Calu3 (cell line): ENCODE data around the gene NELFA. TPM values are rescaled to one million over a fixed set of nuclear protein-coding genes. Genes with fewer than 3 reads are reported as not detected.

Experiments used
- BruUV-seq: library from RNA; stranded (reverse); fragments of 400-500 nt; replicated peaks from 2 replicates; lab custom pipeline; 2021; lab: Mats Ljungman, UMichigan
- CTCF ChIA-PET: fragments of 300-600 bp; sonication (Branson Sonifier 250); formaldehyde crosslinking; loops from one replicate; lab custom pipeline; 2022; ENCODE audit warnings: antibody characterized with exemption; lab: Charles Lee
- DNase-seq: peaks from one replicate; pipeline ENCODE4 v3.0.0; 2022
- H3K27ac Mint-ChIP-seq: one replicate; pipeline ENCODE4 v1.8.0; 2022; ENCODE audit warnings: mixed read lengths; ENCODE audit not compliant: unreplicated experiment
- H3K27me3 Mint-ChIP-seq: one replicate; pipeline ENCODE4 v1.8.0; 2022; ENCODE audit warnings: mixed read lengths; ENCODE audit not compliant: unreplicated experiment
- H3K36me3 Mint-ChIP-seq: one replicate; pipeline ENCODE4 v1.8.0; 2022; ENCODE audit warnings: mild to moderate bottlenecking, moderate library complexity, mixed read lengths; ENCODE audit not compliant: insufficient read depth, unreplicated experiment
- H3K4me1 Mint-ChIP-seq: one replicate; pipeline ENCODE4 v1.8.0; 2022; ENCODE audit warnings: mild to moderate bottlenecking, low read depth, mixed read lengths; ENCODE audit not compliant: unreplicated experiment
- H3K4me3 Mint-ChIP-seq: one replicate; pipeline ENCODE4 v1.8.0; 2022; ENCODE audit warnings: mild to moderate bottlenecking, low read depth, moderate library complexity, mixed read lengths; ENCODE audit not compliant: unreplicated experiment
- H3K9me3 Mint-ChIP-seq: one replicate; pipeline ENCODE4 v1.8.0; 2022; ENCODE audit warnings: low read depth, mixed read lengths; ENCODE audit not compliant: unreplicated experiment
- intact Hi-C: fragments of 100-400 bp; cut with micrococcal nuclease; formaldehyde crosslinking; loops from one replicate; pipeline ENCODE4 v1.10.0; 2022; ENCODE audit not compliant: unreplicated experiment
- total RNA-seq: library from RNA; stranded (reverse); gene quantifications from 2 replicates; pipeline ENCODE4 v1.2.3, GENCODE V29; 2022
- TF ChIP-seq, protein P1 (sequence below): fragments of 200-600 bp; IDR thresholded peaks from one replicate; pipeline ENCODE4 v1.8.0; 2022; ENCODE audit warnings: antibody characterized with exemption; ENCODE audit not compliant: unreplicated experiment

Gene NELFA
- total RNA-seq, 1 experiment from 2014 or later = 29.9 TPM

GRCh38 chr4:2044119-2044485 lies 35.3 kb upstream of the NELFA start:
- Mint-ChIP-seq H3K9me3 (no peaks in the 10 kb centered on the region), H3K27me3 (no peaks in the 10 kb centered on the region), H3K36me3 (peaks cover 24% of the 10 kb centered on the region), H3K4me3 (no peak overlapping the region), H3K27ac (no peak overlapping the region), H3K4me1 (no peaks in the 10 kb centered on the region)
- CTCF ChIA-PET = no interaction called here
- no TSS peak for BruUV-seq
- DNase-seq = no peak
- intact Hi-C loops = no loop called here
- TF ChIP-seq, protein P1, sequence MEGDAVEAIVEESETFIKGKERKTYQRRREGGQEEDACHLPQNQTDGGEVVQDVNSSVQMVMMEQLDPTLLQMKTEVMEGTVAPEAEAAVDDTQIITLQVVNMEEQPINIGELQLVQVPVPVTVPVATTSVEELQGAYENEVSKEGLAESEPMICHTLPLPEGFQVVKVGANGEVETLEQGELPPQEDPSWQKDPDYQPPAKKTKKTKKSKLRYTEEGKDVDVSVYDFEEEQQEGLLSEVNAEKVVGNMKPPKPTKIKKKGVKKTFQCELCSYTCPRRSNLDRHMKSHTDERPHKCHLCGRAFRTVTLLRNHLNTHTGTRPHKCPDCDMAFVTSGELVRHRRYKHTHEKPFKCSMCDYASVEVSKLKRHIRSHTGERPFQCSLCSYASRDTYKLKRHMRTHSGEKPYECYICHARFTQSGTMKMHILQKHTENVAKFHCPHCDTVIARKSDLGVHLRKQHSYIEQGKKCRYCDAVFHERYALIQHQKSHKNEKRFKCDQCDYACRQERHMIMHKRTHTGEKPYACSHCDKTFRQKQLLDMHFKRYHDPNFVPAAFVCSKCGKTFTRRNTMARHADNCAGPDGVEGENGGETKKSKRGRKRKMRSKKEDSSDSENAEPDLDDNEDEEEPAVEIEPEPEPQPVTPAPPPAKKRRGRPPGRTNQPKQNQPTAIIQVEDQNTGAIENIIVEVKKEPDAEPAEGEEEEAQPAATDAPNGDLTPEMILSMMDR = no peak

DNA sequence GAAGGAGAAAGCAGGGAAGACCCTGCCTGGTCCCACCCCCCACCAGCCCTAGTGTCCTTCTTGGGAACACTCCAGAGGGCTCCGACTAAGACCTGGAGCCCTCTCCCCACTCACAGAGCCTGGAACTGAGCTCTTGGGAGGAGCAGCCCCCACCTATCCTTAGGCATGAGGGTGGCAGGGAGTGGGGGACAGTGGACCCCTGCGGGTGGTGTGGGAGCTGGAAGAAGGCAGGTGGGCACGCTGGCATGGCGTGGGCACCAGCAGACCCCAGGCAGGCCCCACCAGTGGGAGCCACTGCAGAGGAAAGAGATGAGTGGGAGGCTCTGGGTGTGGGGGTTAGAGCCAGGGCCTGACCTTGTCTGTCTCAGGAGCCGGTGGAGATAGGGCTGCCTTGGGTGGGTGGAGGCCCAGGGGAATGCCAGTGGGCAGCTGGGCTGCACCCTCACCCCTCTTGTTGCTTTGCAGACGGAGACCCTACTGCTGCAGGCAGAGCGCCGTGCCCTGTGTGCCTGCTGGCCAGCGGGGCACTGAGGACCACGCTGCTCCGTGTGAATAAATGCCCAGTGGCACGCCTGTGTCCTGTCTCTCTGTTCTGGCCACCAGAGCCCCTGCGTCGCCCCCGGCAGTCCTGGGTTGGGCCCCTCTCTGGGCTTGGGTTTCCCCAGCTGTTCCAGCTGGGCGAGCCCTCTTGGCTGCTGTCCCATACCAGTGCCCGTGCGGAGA lies 34.8 kb upstream of the NELFA start:
- Mint-ChIP-seq H3K27me3 (no peaks in the 10 kb centered on the region), H3K9me3 (no peaks in the 10 kb centered on the region), H3K36me3 (peaks cover 24% of the 10 kb centered on the region), H3K4me1 (no peaks in the 10 kb centered on the region), H3K27ac (no peak overlapping the region), H3K4me3 (no peak overlapping the region)
- CTCF ChIA-PET = no interaction called here
- no peak for DNase-seq
- intact Hi-C loops = no loop called here
- TF ChIP-seq, protein P1 = no peak
- no TSS peak for BruUV-seq

GRCh38 chr4:2042947-2043395 lies 34.2 kb upstream of the NELFA start:
- H3K27ac Mint-ChIP-seq = no peak overlapping the region
- H3K4me1 Mint-ChIP-seq = no peaks in the 10 kb centered on the region
- TF ChIP-seq, protein P1 = no peak
- H3K4me3 Mint-ChIP-seq = peak overlapping the region; percentile 40
- H3K27me3 Mint-ChIP-seq = no peaks in the 10 kb centered on the region
- BruUV-seq = no TSS peak
- peaks cover 24% of the 10 kb centered on the region for H3K36me3 Mint-ChIP-seq
- CTCF ChIA-PET = no interaction called here
- H3K9me3 Mint-ChIP-seq = no peaks in the 10 kb centered on the region
- no peak for DNase-seq
- intact Hi-C loops = no loop called here

GRCh38 chr4:2042204-2042946 lies 33.6 kb upstream of the NELFA start:
- Mint-ChIP-seq H3K4me3 (peak overlapping the region; percentile 82), H3K9me3 (no peaks in the 10 kb centered on the region), H3K4me1 (no peaks in the 10 kb centered on the region), H3K27ac (no peak overlapping the region), H3K27me3 (no peaks in the 10 kb centered on the region), H3K36me3 (peaks cover 24% of the 10 kb centered on the region)
- CTCF ChIA-PET = no interaction called here
- intact Hi-C loops = no loop called here
- no TSS peak for BruUV-seq
- TF ChIP-seq, protein P1 = no peak
- DNase-seq = peak; percentile 43
